ENCODE measurements around the gene ITCH.
A peak's percentile ranks its signal among the peaks of the same experiment; 100 is the strongest.

DNA sequence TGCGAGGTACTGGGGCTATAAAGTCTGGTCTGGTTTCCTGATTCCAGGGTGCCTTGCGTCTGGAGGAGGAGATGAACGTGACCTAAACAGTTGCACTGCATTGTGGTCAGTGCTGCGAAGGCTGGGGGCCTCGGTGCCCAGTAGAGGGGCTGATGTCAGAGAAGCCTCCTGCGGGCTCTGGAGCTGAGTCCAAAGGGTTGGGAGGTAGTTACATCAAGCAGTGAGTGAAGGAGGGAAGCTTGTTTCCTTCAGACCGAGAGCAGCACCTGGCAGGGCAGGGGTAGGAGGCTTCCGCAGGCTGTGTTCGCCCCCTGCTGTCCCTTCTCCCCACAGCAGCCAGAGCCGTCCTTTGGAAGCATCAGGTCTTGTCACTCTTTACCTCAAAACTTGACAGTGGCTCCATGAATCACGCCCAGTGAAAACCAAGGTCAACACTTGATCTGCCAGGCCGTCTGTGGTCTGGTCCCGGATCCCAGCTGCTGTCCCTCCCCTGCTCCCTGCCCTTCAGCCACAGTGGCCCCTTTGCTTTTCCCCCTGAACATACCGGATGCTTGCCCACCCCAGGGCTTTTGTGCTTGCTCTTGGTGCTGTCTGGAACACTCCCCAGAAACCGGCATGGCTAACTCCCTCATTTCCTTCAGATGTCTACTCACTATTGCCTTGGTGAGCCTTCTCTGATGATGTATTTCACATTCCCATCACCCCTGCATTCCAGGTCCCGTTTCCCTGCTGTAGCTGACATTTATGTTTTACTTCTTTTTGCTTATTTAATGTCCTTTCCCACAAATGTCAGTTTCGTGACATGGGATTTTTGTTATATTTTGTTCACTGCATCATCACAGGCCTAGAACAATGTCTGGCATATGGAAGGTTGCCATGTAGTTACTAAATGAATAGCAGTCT lies 160.1 kb downstream of the ITCH start:
- peak in 1 of 3 donors; percentile 39 for TF ChIP-seq CTCF (IDR thresholded peaks at IDR 0.05)
- TF ChIP-seq POLR2A (IDR thresholded peaks at IDR 0.05), result no peak
